H9 (cell line): ENCODE data around the gene ZNF526. TPM values are rescaled to one million over a fixed set of nuclear protein-coding genes. Genes with fewer than 3 reads are reported as not detected.

Experiments
- DNase-seq: peaks from one replicate; pipeline ENCODE4 v3.0.0-alpha.2; 2017
- H2AFZ ChIP-seq: one replicate; pipeline ENCODE4 v1.6.1; 2013; ENCODE audit warnings: mild to moderate bottlenecking, low read length, control low read depth, moderate library complexity
- H2AK5ac ChIP-seq: 2 replicates; pipeline ENCODE4 v1.6.1; 2013; ENCODE audit warnings: low read length, control low read depth, mixed read lengths; ENCODE audit not compliant: insufficient read length
- H2BK120ac ChIP-seq: one replicate; pipeline ENCODE4 v1.6.1; 2013; ENCODE audit warnings: low read depth, mild to moderate bottlenecking, low read length, control low read depth, inconsistent platforms; ENCODE audit not compliant: poor library complexity, severe bottlenecking
- H2BK12ac ChIP-seq: 2 replicates; pipeline ENCODE4 v1.6.1; 2013; ENCODE audit warnings: low read length, control low read depth, mixed read lengths, low read depth; ENCODE audit not compliant: insufficient read length
- H2BK15ac ChIP-seq: 2 replicates; pipeline ENCODE4 v1.6.1; 2013; ENCODE audit warnings: low read depth, low read length, control low read depth
- H2BK20ac ChIP-seq: one replicate; pipeline ENCODE4 v1.6.1; 2013; ENCODE audit warnings: low read depth, mild to moderate bottlenecking, low read length, control low read depth, inconsistent platforms; ENCODE audit not compliant: poor library complexity, severe bottlenecking
- H2BK5ac ChIP-seq: 2 replicates; pipeline ENCODE4 v1.6.1; 2013; ENCODE audit warnings: low read length, control low read depth, mixed read lengths; ENCODE audit not compliant: insufficient read length
- H3K14ac ChIP-seq: 2 replicates; pipeline ENCODE4 v1.6.1; 2013; ENCODE audit warnings: low read length, control low read depth; ENCODE audit not compliant: insufficient read depth
- H3K18ac ChIP-seq: 2 replicates; pipeline ENCODE4 v1.6.1; 2013; ENCODE audit warnings: low read depth, mild to moderate bottlenecking, mixed read lengths, low read length, control low read depth; ENCODE audit not compliant: insufficient read length
- H3K23ac ChIP-seq: 2 replicates; pipeline ENCODE4 v1.6.1; 2013; ENCODE audit warnings: low read length, control low read depth, mixed read lengths, low read depth; ENCODE audit not compliant: insufficient read length
- H3K23me2 ChIP-seq: 2 replicates; pipeline ENCODE4 v1.6.1; 2013; ENCODE audit warnings: low read depth, mild to moderate bottlenecking, mixed read lengths, low read length, control low read depth; ENCODE audit not compliant: insufficient read length, poor library complexity, severe bottlenecking
- H3K27ac ChIP-seq: 2 replicates; pipeline ENCODE4 v1.5.1; 2013; ENCODE audit warnings: low read length, control low read depth, mixed read lengths, low read depth; ENCODE audit not compliant: insufficient read length
- H3K27me3 ChIP-seq: 2 replicates; pipeline ENCODE4 v1.6.1; 2013; ENCODE audit warnings: low read length, control low read depth, inconsistent platforms; ENCODE audit not compliant: insufficient read depth
- H3K4ac ChIP-seq: 2 replicates; pipeline ENCODE4 v1.6.1; 2013; ENCODE audit warnings: low read depth, mild to moderate bottlenecking, control low read depth, inconsistent platforms, low read length, moderate library complexity
- H3K4me1 ChIP-seq: 2 replicates; pipeline ENCODE4 v1.6.1; 2013; ENCODE audit warnings: low read length, control low read depth, inconsistent platforms; ENCODE audit not compliant: insufficient read depth
- H3K4me2 ChIP-seq: 2 replicates; pipeline ENCODE4 v1.6.1; 2013; ENCODE audit warnings: low read length, control low read depth, mixed read lengths; ENCODE audit not compliant: insufficient read length, insufficient read depth
- H3K56ac ChIP-seq: 2 replicates; pipeline ENCODE4 v1.6.1; 2013; ENCODE audit warnings: low read depth, mild to moderate bottlenecking, mixed read lengths, low read length, control low read depth; ENCODE audit not compliant: insufficient read length
- H3K79me1 ChIP-seq: 2 replicates; pipeline ENCODE4 v1.6.1; 2013; ENCODE audit warnings: low read depth, mild to moderate bottlenecking, moderate library complexity, low read length, control low read depth, inconsistent platforms; ENCODE audit not compliant: insufficient read depth, poor library complexity, severe bottlenecking
- H3K79me2 ChIP-seq: 2 replicates; pipeline ENCODE4 v1.6.1; 2013; ENCODE audit warnings: low read length, control low read depth, inconsistent platforms; ENCODE audit not compliant: insufficient read depth
- H3K9ac ChIP-seq: 2 replicates; pipeline ENCODE4 v1.6.1; 2013; ENCODE audit warnings: low read length, control low read depth, mixed read lengths; ENCODE audit not compliant: insufficient read length; ENCODE audit errors: extremely low read depth
- H3K9me3 ChIP-seq: one replicate; pipeline ENCODE4 v1.6.1; 2013; ENCODE audit warnings: low read depth, low read length, inconsistent platforms; ENCODE audit not compliant: control insufficient read depth
- H3T11ph ChIP-seq: one replicate; pipeline ENCODE4 v1.6.1; 2013; ENCODE audit warnings: mild to moderate bottlenecking, low read length, control low read depth, inconsistent platforms
- H4K20me1 ChIP-seq: one replicate; pipeline ENCODE4 v1.6.1; 2013; ENCODE audit not compliant: control insufficient read depth, insufficient read length, insufficient read depth
- H4K5ac ChIP-seq: 2 replicates; pipeline ENCODE4 v1.6.1; 2013; ENCODE audit warnings: low read depth, mild to moderate bottlenecking, mixed read lengths, low read length, control low read depth; ENCODE audit not compliant: insufficient read length
- H4K8ac ChIP-seq: replicated peaks from 2 replicates; pipeline ENCODE4 v1.6.1; 2013; ENCODE audit warnings: low read length, control low read depth, mixed read lengths, low read depth; ENCODE audit not compliant: insufficient read length
- H4K91ac ChIP-seq: 2 replicates; pipeline ENCODE4 v1.6.1; 2013; ENCODE audit warnings: low read depth, mild to moderate bottlenecking, moderate library complexity, mixed read lengths, low read length, control low read depth; ENCODE audit not compliant: insufficient read length
- H3K27ac Mint-ChIP-seq, 3 experiments: 2 replicates in 2 of 3; 3 replicates in 1 of 3; pipeline ENCODE4 v1.8.0; 2020 to 2021; ENCODE audit warnings: mixed read lengths in 3 of 3, mild to moderate bottlenecking in 1 of 3, moderate library complexity in 1 of 3
- H3K27me3 Mint-ChIP-seq: 2 replicates; pipeline ENCODE4 v1.8.0; 2021; ENCODE audit warnings: low read depth, mild to moderate bottlenecking, moderate library complexity, mixed read lengths
- H3K36me3 Mint-ChIP-seq, 3 experiments: 2 replicates in 2 of 3; 3 replicates in 1 of 3; pipeline ENCODE4 v1.8.0; 2020 to 2021; ENCODE audit warnings: low read depth in 3 of 3, mixed read lengths in 3 of 3; ENCODE audit not compliant: insufficient read depth in 1 of 3
- H3K4me1 Mint-ChIP-seq, 2 experiments: 2 replicates each; pipeline ENCODE4 v1.8.0; 2020; ENCODE audit warnings: mixed read lengths in 2 of 2
- H3K4me3 Mint-ChIP-seq, 2 experiments: 2 replicates in 1 of 2; 3 replicates in 1 of 2; pipeline ENCODE4 v1.8.0; 2020 to 2021; ENCODE audit warnings: mild to moderate bottlenecking in 2 of 2, mixed read lengths in 2 of 2, moderate library complexity in 1 of 2
- H3K9me3 Mint-ChIP-seq, 2 experiments: 2 replicates in 1 of 2; 3 replicates in 1 of 2; pipeline ENCODE4 v1.8.0; 2020; ENCODE audit warnings: mild to moderate bottlenecking in 2 of 2, mixed read lengths in 2 of 2, moderate library complexity in 1 of 2
- CTCF ChIP-seq: fragments of 200-600 bp; sonication (generic); conservative IDR thresholded peaks from 3 replicates; pipeline ENCODE4 v1.8.0; 2021; ENCODE audit warnings: antibody characterized with exemption, mild to moderate bottlenecking
- WGBS: extraction: QIAGEN DNeasy Blood & Tissue Kit; methylation state at CpG from one replicate; pipeline ENCODE4 v1.1.7; 2013; ENCODE audit warnings: missing lambda C conversion rate, low lambda C conversion rate, mixed read lengths; ENCODE audit not compliant: insufficient read length; ENCODE audit errors: extremely low coverage; 5-methylcytosine and 5-hydroxymethylcytosine counted together
- total RNA-seq: library from RNA; stranded (reverse); gene quantifications from 2 replicates; pipeline ENCODE4 v1.2.1, GENCODE V29; 2021

The ZNF526 gene
- total RNA-seq, 1 experiment from 2014 or later, result 20.5 TPM

GRCh38 chr19:42202290-42202880, 17.7 kb upstream of the ZNF526 start:
- H3K18ac ChIP-seq, result no peak overlapping the region
- H3K79me1 ChIP-seq, result peaks cover 4% of the 10 kb centered on the region
- H3K79me2 ChIP-seq, result peaks cover 6% of the 10 kb centered on the region; the same call in 1 of the 2 replicates
- H3K4ac ChIP-seq, result no peak overlapping the region
- Mint-ChIP-seq H3K27ac (peak overlapping the region; percentile 45 to 59 (median 55); a peak in 5 of 7 replicates), H3K4me3 (no peak overlapping the region), H3K27me3 (no peaks in the 10 kb centered on the region), H3K36me3 (peaks cover 48 to 92% (median 87%) of the 10 kb centered on the region in 3 experiments), H3K4me1 (peaks cover 39 to 58% of the 10 kb centered on the region in 2 experiments), H3K9me3 (no peaks in the 10 kb centered on the region)
- no peak overlapping the region for H2BK5ac ChIP-seq
- no peak overlapping the region for H3K27ac ChIP-seq
- H3K56ac ChIP-seq, result no peak overlapping the region
- no CpG with 5 or more reads among the region's 5 CpGs for WGBS
- TF ChIP-seq CTCF, result no peak
- no peaks in the 10 kb centered on the region for H3K27me3 ChIP-seq
- H3K9me3 ChIP-seq, result no peaks in the 10 kb centered on the region
- H2BK15ac ChIP-seq, result no peak overlapping the region
- no peak overlapping the region for H2BK20ac ChIP-seq
- H3K23me2 ChIP-seq, result peaks cover 2% of the 10 kb centered on the region
- H4K91ac ChIP-seq, result no peak overlapping the region
- no peak overlapping the region for H4K8ac ChIP-seq
- no peak overlapping the region for H2AFZ ChIP-seq
- no peak overlapping the region for H4K5ac ChIP-seq
- no peak overlapping the region for H2AK5ac ChIP-seq
- no peak overlapping the region for H3K9ac ChIP-seq
- no peak overlapping the region for H2BK12ac ChIP-seq
- no peaks in the 10 kb centered on the region; the same call in 1 of the 2 replicates for H3K4me1 ChIP-seq
- H3K4me2 ChIP-seq, result no peak overlapping the region
- no peak overlapping the region for H3K23ac ChIP-seq
- no peaks in the 10 kb centered on the region for H4K20me1 ChIP-seq
- DNase-seq, result no peak
- no peak overlapping the region for H2BK120ac ChIP-seq
- no peak overlapping the region for H3T11ph ChIP-seq
- no peak overlapping the region for H3K14ac ChIP-seq
